ENCODE results near the gene SNRPA. TPM values are rescaled to one million over a fixed set of nuclear protein-coding genes. Genes with fewer than 3 reads are reported as not detected.
"Not testable (repeated sequence)": the region's sequence is repeated elsewhere in the genome, so short reads cannot be mapped to it uniquely, and the experiment has no call there.

Gene SNRPA
- total RNA-seq, 1 donor from 2014 or later = 130 TPM

GRCh38 chr19:40777937-40778705 is 27.1 kb downstream of the SNRPA start, which contains the start of gene RAB4B:
RAB4B (plus strand) TSS chr19:40778247; CDS start chr19:40778376, 129 bp downstream.
- no peak for TF ChIP-seq CTCF (conservative IDR thresholded peaks at IDR 0.05)
- H3K4me3 Mint-ChIP-seq = peak within 1 kb of the TSS; percentile 89
- H3K4me1 Mint-ChIP-seq (ENCODE audit: unreplicated experiment) = peaks cover 17% of the 10 kb centered on the region
- peak; percentile 100 for DNase-seq (ENCODE audit: extremely low spot score, unreplicated experiment)
- H3K27me3 Mint-ChIP-seq = no peaks in the 10 kb centered on the region
- peaks cover 4% of the 10 kb centered on the region for H3K36me3 Mint-ChIP-seq
- H3K27ac Mint-ChIP-seq = peak within 1 kb of the TSS; percentile 100
- H3K9me3 Mint-ChIP-seq = no peaks in the 10 kb centered on the region

- H3K4me3 Mint-ChIP-seq = peak overlapping the region; percentile 89
- TF ChIP-seq CTCF (conservative IDR thresholded peaks at IDR 0.05) = no peak
- H3K9me3 Mint-ChIP-seq = no peaks in the 10 kb centered on the region
- no peak for DNase-seq (ENCODE audit: extremely low spot score, unreplicated experiment)
- H3K27me3 Mint-ChIP-seq = no peaks in the 10 kb centered on the region
- peaks cover 17% of the 10 kb centered on the region for H3K4me1 Mint-ChIP-seq (ENCODE audit: unreplicated experiment)
- peak overlapping the region; percentile 100 for H3K27ac Mint-ChIP-seq
- peaks cover 4% of the 10 kb centered on the region for H3K36me3 Mint-ChIP-seq
Observed at GRCh38 chr19:40778706-40779284, 27.8 kb downstream of the SNRPA start.

GRCh38 chr19:40780582-40780981 is 29.6 kb downstream of the SNRPA start:
- no peak overlapping the region for H3K27ac Mint-ChIP-seq
- no peak for TF ChIP-seq CTCF (conservative IDR thresholded peaks at IDR 0.05)
- no peaks in the 10 kb centered on the region for H3K9me3 Mint-ChIP-seq
- H3K36me3 Mint-ChIP-seq = peaks cover 4% of the 10 kb centered on the region
- H3K4me3 Mint-ChIP-seq = no peak overlapping the region
- peaks cover 17% of the 10 kb centered on the region for H3K4me1 Mint-ChIP-seq (ENCODE audit: unreplicated experiment)
- no peak for DNase-seq (ENCODE audit: extremely low spot score, unreplicated experiment)
- H3K27me3 Mint-ChIP-seq = no peaks in the 10 kb centered on the region

- Mint-ChIP-seq H3K4me1 (ENCODE audit: unreplicated experiment) (peaks cover 17% of the 10 kb centered on the region), H3K27me3 (no peaks in the 10 kb centered on the region)
Observed at GRCh38 chr19:40781140-40781539, 30.1 kb downstream of the SNRPA start.

GRCh38 chr19:40783711-40784110 is 32.7 kb downstream of the SNRPA start:
- Mint-ChIP-seq H3K27ac (no peak overlapping the region), H3K9me3 (no peaks in the 10 kb centered on the region), H3K36me3 (peaks cover 4% of the 10 kb centered on the region), H3K4me1 (ENCODE audit: unreplicated experiment) (peaks cover 3% of the 10 kb centered on the region), H3K4me3 (no peak overlapping the region), H3K27me3 (no peaks in the 10 kb centered on the region)
- DNase-seq (ENCODE audit: extremely low spot score, unreplicated experiment) = no peak
- no peak for TF ChIP-seq CTCF (conservative IDR thresholded peaks at IDR 0.05)

More at GRCh38 chr19:40781140-40781539, 30.1 kb downstream of the SNRPA start:
- H3K9me3 Mint-ChIP-seq = no peaks in the 10 kb centered on the region
- no peak for TF ChIP-seq CTCF (conservative IDR thresholded peaks at IDR 0.05)
- no peak overlapping the region for H3K4me3 Mint-ChIP-seq
- no peak overlapping the region for H3K27ac Mint-ChIP-seq
- peaks cover 4% of the 10 kb centered on the region for H3K36me3 Mint-ChIP-seq
- no peak for DNase-seq (ENCODE audit: extremely low spot score, unreplicated experiment)

- not testable (repeated sequence) for H3K9me3 Mint-ChIP-seq; H3K36me3 Mint-ChIP-seq; H3K27ac Mint-ChIP-seq; H3K27me3 Mint-ChIP-seq; DNase-seq (ENCODE audit: extremely low spot score, unreplicated experiment); H3K4me3 Mint-ChIP-seq; H3K4me1 Mint-ChIP-seq (ENCODE audit: unreplicated experiment)
Observed at GRCh38 chr19:40784146-40784545, 33.1 kb downstream of the SNRPA start.
